B cell (primary cell): ENCODE measurements around the gene LRP2. TPM values are rescaled to one million over a fixed set of nuclear protein-coding genes. Genes with fewer than 3 reads are reported as not detected.

Experiments
- ATAC-seq: fragments of 200-7000 bp; cut with Tn5 transposase; one replicate; pipeline ENCODE4 v1.10.0; 2021; ENCODE audit warnings: low read depth, mild to moderate bottlenecking, moderate number of reproducible peaks, moderate library complexity
- CTCF ChIA-PET: fragments of 350-600 bp; sonication (Branson Sonifier 250); formaldehyde crosslinking; loops from one replicate; lab custom pipeline; 2021; ENCODE audit warnings: antibody characterized with exemption, inconsistent platforms; lab: Charles Lee
- POLR2A ChIA-PET: fragments of 350-600 bp; sonication (Branson Sonifier 250); formaldehyde crosslinking; loops from one replicate; lab custom pipeline; 2021; ENCODE audit warnings: antibody characterized with exemption; lab: Charles Lee
- DNase-seq: peaks from one replicate; pipeline ENCODE4 v3.0.0; 2013
- H2AFZ ChIP-seq: 2 replicates; pipeline ENCODE4 v1.6.1; 2012; ENCODE audit warnings: mild to moderate bottlenecking, low read depth, low read length; ENCODE audit not compliant: insufficient read depth, poor library complexity, severe bottlenecking
- H3K27ac ChIP-seq, 2 donors: 1 replicate in 1 of 2; 2 replicates in 1 of 2; pipeline ENCODE4 v1.5.1; 2012 to 2013; ENCODE audit warnings: low read length in 2 of 2, mild to moderate bottlenecking in 2 of 2, moderate library complexity in 1 of 2
- H3K27me3 ChIP-seq, 4 experiments: fragments of 200-600 bp in 1 of 4; sonication (generic) in 1 of 4; replicated peaks in 1 of 4; 1 replicate in 2 of 4; 2 replicates in 2 of 4; pipeline versions ENCODE4 v1.6.1 to v1.7.0; 2013 to 2016; ENCODE audit warnings: low read length in 3 of 4, mild to moderate bottlenecking in 2 of 4, mixed read lengths in 1 of 4, moderate library complexity in 1 of 4; ENCODE audit not compliant: insufficient read depth in 4 of 4, control insufficient read depth in 3 of 4; ENCODE audit errors: control extremely low read depth in 1 of 4
- H3K36me3 ChIP-seq, 2 experiments: replicated peaks in 1 of 2; 1 replicate in 1 of 2; 2 replicates in 1 of 2; pipeline versions ENCODE4 v1.6.1 to v1.7.1; 2013; ENCODE audit warnings: low read length in 1 of 2; ENCODE audit not compliant: insufficient read depth in 2 of 2, control insufficient read depth in 1 of 2; ENCODE audit errors: control extremely low read depth in 1 of 2, extremely low read depth in 1 of 2
- H3K4me1 ChIP-seq, 2 donors: fragments of 200-600 bp in 1 of 2; sonication (generic) in 1 of 2; 1 replicate in 1 of 2; 2 replicates in 1 of 2; pipeline versions ENCODE4 v1.5.1 to v1.6.1; 2013 to 2017; ENCODE audit warnings: low read length in 2 of 2; ENCODE audit not compliant: control insufficient read depth in 2 of 2, insufficient read depth in 2 of 2
- H3K4me2 ChIP-seq: replicated peaks from 2 replicates; pipeline ENCODE3; 2012; ENCODE audit warnings: mild to moderate bottlenecking, low read depth, low read length; ENCODE audit not compliant: poor library complexity, severe bottlenecking
- H3K4me3 ChIP-seq, 5 experiments: fragments of 200-600 bp in 1 of 5; sonication (generic) in 1 of 5; 1 replicate in 3 of 5; 2 replicates in 2 of 5; pipeline versions ENCODE4 v1.5.1 to v1.7.0; 2011 to 2016; ENCODE audit warnings: low read length in 4 of 5, mild to moderate bottlenecking in 4 of 5, low read depth in 2 of 5, control low read depth in 1 of 5, moderate library complexity in 1 of 5; ENCODE audit not compliant: insufficient read depth in 1 of 5; ENCODE audit errors: control extremely low read depth in 1 of 5, extremely low read depth in 1 of 5
- H3K79me2 ChIP-seq: fragments of 200-600 bp; sonication (generic); one replicate; pipeline ENCODE4 v1.6.0; 2016; ENCODE audit warnings: low read length; ENCODE audit not compliant: control insufficient read depth, insufficient read depth
- H3K9ac ChIP-seq: fragments of 200-600 bp; sonication (generic); 2 replicates; pipeline ENCODE4 v1.6.1; 2017; ENCODE audit warnings: mild to moderate bottlenecking, low read length, moderate library complexity
- H3K9me3 ChIP-seq, 3 donors: one replicate each; pipeline versions ENCODE4 v1.6.1 to v1.7.1; 2013; ENCODE audit warnings: low read length in 2 of 3; ENCODE audit not compliant: control insufficient read depth in 2 of 3, insufficient read depth in 1 of 3; ENCODE audit errors: control extremely low read depth in 1 of 3
- H4K20me1 ChIP-seq: 2 replicates; pipeline ENCODE4 v1.6.0; 2012; ENCODE audit warnings: mild to moderate bottlenecking, low read length; ENCODE audit not compliant: insufficient read depth, control insufficient read depth, poor library complexity, severe bottlenecking
- H3K27ac Mint-ChIP-seq: one replicate; pipeline ENCODE4 v1.8.0; 2021; ENCODE audit warnings: mixed read lengths
- H3K27me3 Mint-ChIP-seq: one replicate; pipeline ENCODE4 v1.8.0; 2021; ENCODE audit warnings: mixed read lengths
- H3K4me1 Mint-ChIP-seq: one replicate; pipeline ENCODE4 v1.8.0; 2021; ENCODE audit warnings: mixed read lengths
- H3K4me3 Mint-ChIP-seq: one replicate; pipeline ENCODE4 v1.8.0; 2021; ENCODE audit warnings: mixed read lengths
- H3K9me3 Mint-ChIP-seq: one replicate; pipeline ENCODE4 v1.8.0; 2022; ENCODE audit warnings: mixed read lengths; ENCODE audit not compliant: insufficient read depth
- CTCF ChIP-seq: fragments of 200-600 bp; IDR thresholded peaks from one replicate; pipeline ENCODE4 v1.8.0; 2022; ENCODE audit warnings: antibody characterized with exemption, mild to moderate bottlenecking
- EZH2 ChIP-seq: IDR thresholded peaks from 2 replicates; pipeline ENCODE4 v1.6.1; 2012; ENCODE audit warnings: borderline replicate concordance, low read depth, mild to moderate bottlenecking, moderate library complexity, low read length; ENCODE audit not compliant: insufficient read depth, poor library complexity, severe bottlenecking
- WGBS: methylation state at CpG from one replicate; pipeline ENCODE4 v1.1.5; 2013; ENCODE audit warnings: missing lambda C conversion rate; ENCODE audit not compliant: insufficient coverage; 5-methylcytosine and 5-hydroxymethylcytosine counted together
- intact Hi-C: fragments of 100-400 bp; cut with micrococcal nuclease; formaldehyde crosslinking; loops from one replicate; pipeline ENCODE4 v1.10.0; 2022
- polyA plus RNA-seq: library from polyadenylated mRNA; depleted of rRNA; stranded (reverse); fragments of >200 nt; gene quantifications from 2 replicates; pipeline ENCODE4 v1.2.3, GENCODE V29; 2012
- total RNA-seq, 2 donors: library from RNA; stranded (reverse); fragments of 120-200 nt in 1 of 2; gene quantifications; 1 replicate in 1 of 2; 2 replicates in 1 of 2; pipeline versions ENCODE4 v1.2.3 to v1.2.4, GENCODE V29; 2013 to 2022

The LRP2 gene
- total and polyA plus RNA-seq, 2 donors (not counting 1 experiment from before 2014, with no cell fraction given): not detected

- no peak overlapping the region for H3K27ac Mint-ChIP-seq
- no peaks in the 10 kb centered on the region for H3K9me3 ChIP-seq
- 100% methylated on average over 2 of the region's 4 CpGs for WGBS
- H3K4me3 ChIP-seq: no peak overlapping the region
- no peak overlapping the region for H3K4me2 ChIP-seq
- H3K9ac ChIP-seq: no peak overlapping the region
- DNase-seq (no peak), ATAC-seq (no peak)
- CTCF ChIA-PET: interaction anchor here (1.0 to 2.0 kb wide), 3 partner anchors 10 to 21 kb away, joined by 4 to 7 read pairs (median 6); no protein-coding TSS in a partner anchor
- peaks cover 10% of the 10 kb centered on the region for H3K27me3 Mint-ChIP-seq
- H3K4me3 Mint-ChIP-seq: no peak overlapping the region
- H3K27me3 ChIP-seq: peaks cover 0 to 11% (median 7%) of the 10 kb centered on the region in 4 experiments
- POLR2A ChIA-PET: no interaction called here
- no peaks in the 10 kb centered on the region for H3K36me3 ChIP-seq
- no peaks in the 10 kb centered on the region for H4K20me1 ChIP-seq
- no peak overlapping the region for H3K27ac ChIP-seq
- no peaks in the 10 kb centered on the region for H3K4me1 Mint-ChIP-seq
- TF ChIP-seq EZH2 (no peak), CTCF (no peak)
- H2AFZ ChIP-seq: no peak overlapping the region
- intact Hi-C loops: no loop called here
- peaks cover 4% of the 10 kb centered on the region for H3K9me3 Mint-ChIP-seq
- H3K4me1 ChIP-seq: no peaks in the 10 kb centered on the region
- H3K79me2 ChIP-seq: no peaks in the 10 kb centered on the region
Observed at GRCh38 chr2:169119851-169120250, 242.5 kb downstream of the LRP2 start.

- Histone ChIP-seq H3K4me3 (no peak overlapping the region), H3K79me2 (no peaks in the 10 kb centered on the region), H3K4me1 (no peaks in the 10 kb centered on the region), H4K20me1 (no peaks in the 10 kb centered on the region), H3K4me2 (no peak overlapping the region), H3K9me3 (no peaks in the 10 kb centered on the region), H3K27me3 (peaks cover 0 to 11% (median 7%) of the 10 kb centered on the region in 4 experiments), H3K36me3 (no peaks in the 10 kb centered on the region), H3K27ac (no peak overlapping the region), H3K9ac (no peak overlapping the region), H2AFZ (no peak overlapping the region)
- no peak for DNase-seq
- CTCF ChIA-PET: interaction anchor here (1.3 to 2.0 kb wide), 2 partner anchors 9 to 12 kb away, joined by 6 to 7 read pairs; no protein-coding TSS in a partner anchor
- Mint-ChIP-seq H3K4me1 (no peaks in the 10 kb centered on the region), H3K4me3 (no peak overlapping the region), H3K27ac (no peak overlapping the region), H3K9me3 (peaks cover 4% of the 10 kb centered on the region), H3K27me3 (peaks cover 10% of the 10 kb centered on the region)
- WGBS: 100% methylated on average over 3 of the region's 4 CpGs
- intact Hi-C loops: no loop called here
- TF ChIP-seq EZH2 (no peak), CTCF (no peak)
- ATAC-seq: no peak
- POLR2A ChIA-PET: no interaction called here
Observed at GRCh38 chr2:169119123-169119760, 243.1 kb downstream of the LRP2 start.
